Stimulated activated CD4-positive, alpha-beta T cell treated with anti-CD3 and anti-CD28 coated beads, Interleukin-12 subunit alpha, Interleukin-12 subunit beta, amount 100 ng/mL, for 24 hours (primary cell): Measurements from ENCODE around the gene COQ10B.
"Not testable (repeated sequence)": the region's sequence is repeated elsewhere in the genome, so short reads cannot be mapped to it uniquely, and the experiment has no call there.

Experiments
- DNase-seq, 2 experiments: peaks; one replicate each; pipeline ENCODE4 v3.0.0-alpha.2; 2020; ENCODE audit warnings: low read depth in 2 of 2

COQ10B gene

GRCh38 chr2:197453123-197453913, at the start of gene COQ10B:
Gene COQ10B, plus strand, starts transcription at chr2:197453552. Its CDS starts 9 bp downstream, at chr2:197453561.
- DNase-seq = peak; percentile 95 to 97

DNA sequence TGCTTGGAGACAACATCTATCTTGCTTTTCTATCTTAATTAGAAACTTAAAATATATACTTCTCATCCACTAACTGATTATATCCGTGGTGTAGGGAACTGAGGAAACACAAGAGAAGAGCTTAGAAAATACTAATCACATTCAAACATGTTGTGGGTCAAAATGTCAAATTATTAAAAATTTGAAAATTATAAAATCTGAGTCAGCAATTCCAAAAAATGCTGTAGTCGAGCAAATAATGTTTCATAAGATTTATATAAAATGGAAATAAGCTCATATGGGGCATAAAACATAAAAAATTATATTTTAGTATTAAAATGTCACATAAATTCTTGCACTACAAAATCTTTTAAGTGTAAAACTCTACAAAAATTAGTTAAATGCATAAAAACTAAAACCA, 47.8 kb upstream of the COQ10B start:
- DNase-seq = no peak

GRCh38 chr2:197414039-197414438, 39.3 kb upstream of the COQ10B start:
- no peak for DNase-seq

DNA sequence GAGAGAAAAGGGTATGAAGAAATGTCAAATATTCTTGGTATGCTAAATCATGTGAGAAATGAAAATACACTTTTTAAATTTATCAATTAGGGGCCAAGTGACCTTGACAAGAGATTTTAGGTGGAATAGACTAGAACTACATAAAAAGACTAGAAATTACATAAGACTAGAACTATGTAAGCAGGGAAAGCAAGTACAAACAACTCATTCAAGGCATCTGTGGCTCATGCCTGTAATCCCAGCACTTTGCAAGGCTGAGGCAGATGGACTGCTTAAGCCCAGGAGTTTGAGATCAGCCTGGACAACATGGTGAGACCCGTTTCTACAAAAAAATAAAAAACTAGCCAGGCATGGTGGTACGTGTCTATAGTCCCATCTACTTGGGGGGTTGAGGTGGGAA, 38.8 kb upstream of the COQ10B start:
- no peak for DNase-seq

- no peak for DNase-seq
Measured at GRCh38 chr2:197416268-197416667, 37.1 kb upstream of the COQ10B start.

GRCh38 chr2:197419438-197419837, 33.9 kb upstream of the COQ10B start:
- DNase-seq = no peak

GRCh38 chr2:197423307-197423706, 30.0 kb upstream of the COQ10B start:
- no peak for DNase-seq

DNA sequence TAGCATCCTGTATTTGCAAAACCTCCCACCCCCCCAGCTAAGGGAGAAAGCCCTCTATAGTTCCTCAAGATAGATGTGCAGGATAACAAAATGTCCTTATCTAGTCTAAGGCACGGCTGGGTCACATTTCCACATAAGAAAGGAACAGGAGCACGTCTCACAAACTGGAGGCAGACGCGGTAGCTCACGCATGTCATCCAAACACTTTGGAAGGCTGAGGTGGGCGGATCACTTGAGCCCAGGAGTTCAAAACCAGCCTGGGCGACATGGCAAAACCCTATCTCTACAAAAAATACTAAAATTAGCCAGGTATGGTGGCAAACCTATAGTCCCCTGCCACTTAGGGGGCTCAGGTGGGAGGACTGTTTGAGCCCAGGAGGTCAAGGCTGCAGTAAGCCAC, 27.8 kb upstream of the COQ10B start:
- DNase-seq = no peak

- DNase-seq = no peak
Measured at GRCh38 chr2:197426723-197427603, 26.4 kb upstream of the COQ10B start.

- DNase-seq = no peak
Measured at GRCh38 chr2:197427986-197428385, 25.4 kb upstream of the COQ10B start.

DNA sequence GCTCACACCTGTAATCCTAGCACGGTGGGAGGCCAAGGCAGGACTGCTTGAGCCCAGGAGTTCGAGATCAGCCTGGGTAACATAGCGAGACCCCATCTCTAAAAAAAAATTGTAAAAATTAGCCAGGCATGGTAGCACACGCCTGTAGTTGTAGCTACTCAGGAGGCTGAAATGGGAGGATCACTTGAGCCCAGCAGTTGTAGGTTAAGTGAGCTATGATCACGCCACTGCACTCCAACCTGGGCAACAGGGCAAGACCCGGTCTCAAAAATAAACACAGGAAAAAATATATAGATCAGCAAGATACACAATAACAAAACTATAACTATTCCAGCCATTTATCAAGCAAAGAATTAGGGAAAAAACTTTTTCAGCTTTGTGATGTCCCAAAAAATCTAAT, 21.5 kb upstream of the COQ10B start:
- DNase-seq = no peak

- DNase-seq = not testable (repeated sequence)
Measured at GRCh38 chr2:197432527-197432926, 20.8 kb upstream of the COQ10B start.

DNA sequence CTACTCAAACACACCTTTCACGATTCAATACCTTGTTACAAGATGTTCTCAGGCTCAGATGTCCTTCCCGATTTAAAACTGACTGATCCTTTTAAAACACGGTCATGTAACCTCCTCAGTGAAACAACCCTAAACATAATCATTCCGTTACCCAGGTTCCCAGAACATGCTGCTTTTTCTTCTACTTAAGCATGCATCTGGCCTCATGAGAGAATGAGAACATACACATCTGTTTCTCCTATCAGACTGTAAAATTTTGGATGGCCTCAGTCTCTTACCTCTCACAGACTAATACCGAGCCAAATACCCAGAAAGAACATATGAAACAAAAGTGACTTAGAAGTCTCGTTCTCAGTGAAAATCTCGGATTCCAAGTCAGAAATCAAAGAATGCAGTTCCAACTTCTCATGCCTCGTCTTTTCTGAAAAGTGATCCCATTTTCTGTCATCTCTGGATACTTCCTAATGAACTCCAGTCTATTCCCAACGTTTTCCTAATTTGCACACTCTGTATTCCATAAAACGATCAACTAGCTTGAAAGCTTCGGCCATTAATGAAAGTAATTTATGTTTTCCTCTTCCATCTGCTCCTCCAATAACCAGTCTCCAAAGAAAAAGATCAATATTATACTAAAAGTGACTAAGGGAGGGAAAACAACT, 19.4 kb upstream of the COQ10B start:
- DNase-seq = no peak

DNA sequence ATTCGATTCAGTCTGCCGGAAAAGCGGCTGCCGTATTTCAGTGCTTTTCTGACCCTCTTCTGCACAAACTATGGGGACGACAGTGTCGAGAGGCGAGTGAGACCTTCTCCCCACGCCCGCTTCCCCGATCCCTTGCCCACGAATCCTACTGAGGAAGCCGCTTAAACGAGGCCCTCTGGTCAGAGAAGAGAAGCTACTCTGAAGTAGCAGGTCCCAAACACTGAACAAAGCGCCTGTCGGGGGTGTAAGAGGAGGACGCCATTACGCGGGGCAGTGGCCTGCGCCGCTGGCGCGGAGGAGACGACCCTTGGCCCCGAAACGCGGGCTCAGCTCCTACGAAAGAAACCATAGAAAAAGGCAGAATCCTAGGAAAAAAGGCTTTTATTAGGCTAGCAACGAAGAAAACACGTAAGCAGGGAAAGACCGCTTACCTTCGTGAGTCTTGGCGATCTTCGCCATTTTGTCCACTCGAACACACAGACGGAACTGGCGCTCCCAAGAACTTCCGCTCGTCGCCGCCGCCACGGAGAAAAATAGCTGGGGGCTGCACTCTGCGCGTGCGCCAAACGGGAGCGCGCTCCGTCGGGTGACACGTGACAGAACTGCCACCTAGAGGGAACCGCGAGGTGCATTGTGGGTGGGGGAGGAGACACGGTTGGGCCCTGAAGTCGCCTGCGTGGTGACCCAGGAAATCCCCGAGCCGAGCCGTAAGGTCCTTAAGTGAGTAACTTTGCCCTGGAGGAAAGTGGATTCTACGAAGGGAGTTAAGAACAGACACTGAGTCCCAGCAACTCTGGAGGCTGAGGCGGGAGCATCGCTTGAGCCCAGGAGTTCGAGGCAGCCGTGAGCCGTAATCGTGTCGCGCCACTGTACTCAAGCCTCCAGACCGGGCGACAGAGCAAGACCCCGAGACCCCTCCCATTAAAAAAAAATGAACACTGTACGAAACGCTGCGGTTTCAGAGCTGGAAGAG, 18.5 kb upstream of the COQ10B start, which contains the start of gene SF3B1:
SF3B1 (minus strand) TSS at position 488 of the 973 bp plus-strand sequence; CDS start at position 459, 29 bp downstream.
- peak; percentile 98 for DNase-seq

- DNase-seq = no peak
Measured at GRCh38 chr2:197435598-197436420, 17.5 kb upstream of the COQ10B start.

DNA sequence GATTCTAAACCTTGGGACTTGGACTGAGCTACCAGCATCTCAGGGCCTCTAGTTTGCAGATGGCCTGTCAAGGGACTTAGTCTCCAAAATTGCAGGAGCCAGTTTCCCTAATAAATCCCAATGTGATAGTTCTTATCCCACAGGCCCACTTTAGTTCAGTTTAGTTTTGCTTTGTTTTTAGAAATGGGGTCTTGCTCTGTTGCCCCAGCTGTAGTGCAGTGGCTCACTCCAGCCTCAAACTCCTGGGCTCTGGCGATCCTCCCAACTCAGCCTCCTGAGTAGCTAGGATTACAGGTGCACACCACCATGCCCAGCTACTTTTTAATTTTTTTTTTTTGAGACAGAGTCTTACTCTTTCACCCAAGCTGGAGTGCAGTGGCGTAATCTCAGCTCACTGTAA, 16.0 kb upstream of the COQ10B start:
- no peak for DNase-seq

DNA sequence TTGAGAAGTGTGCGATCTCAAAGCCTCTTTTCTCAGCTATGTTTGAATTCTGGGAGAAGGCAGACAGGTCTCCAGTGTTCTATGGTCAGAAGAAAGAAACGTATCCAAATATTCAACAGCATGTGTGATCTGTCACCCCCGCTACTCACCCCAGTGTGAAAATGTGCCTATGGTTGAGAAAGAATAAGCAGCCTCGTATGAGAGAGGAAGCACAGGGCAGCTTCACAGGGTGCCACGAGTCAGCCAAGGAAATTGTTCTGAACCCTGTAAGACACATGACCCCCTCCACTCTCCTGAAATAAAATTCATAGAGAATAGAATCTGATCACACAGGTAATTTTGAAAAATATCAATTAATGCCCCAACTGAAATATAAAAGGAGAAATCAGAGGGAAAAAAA, 10.5 kb upstream of the COQ10B start:
- no peak for DNase-seq

DNA sequence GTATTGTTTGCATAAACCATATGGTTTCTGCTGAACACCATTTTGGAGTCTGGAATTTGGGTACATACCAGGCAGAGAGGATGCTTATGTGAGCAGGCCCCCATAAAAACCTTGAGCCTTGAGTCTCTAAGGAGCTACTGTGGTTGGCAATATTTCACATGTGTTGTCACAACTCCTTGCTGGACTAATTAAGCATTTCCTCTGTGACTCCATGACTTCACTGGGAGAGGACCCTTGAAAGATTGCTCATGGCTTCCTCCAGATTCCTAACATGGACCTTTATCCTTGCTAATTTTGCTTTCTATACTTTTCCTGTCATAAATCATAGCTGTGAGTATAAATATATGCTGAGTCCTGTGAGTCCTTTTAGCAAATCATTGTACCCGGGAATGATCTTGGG, 7.6 kb upstream of the COQ10B start:
- DNase-seq = no peak

GRCh38 chr2:197446844-197447243, 6.5 kb upstream of the COQ10B start:
- no peak for DNase-seq

GRCh38 chr2:197450465-197450864, 2.9 kb upstream of the COQ10B start:
- DNase-seq = no peak
